Caco-2 (cell line): ENCODE data around the gene OGG1. TPM values are rescaled to one million over a fixed set of nuclear protein-coding genes. Genes with fewer than 3 reads are reported as not detected.

ENCODE experiments used
- Bru-seq: library from RNA; stranded (reverse); fragments of 400-500 nt; gene quantifications from one replicate; lab custom pipeline; 2021; lab: Mats Ljungman, UMichigan
- BruChase-seq, 2 experiments: library from RNA; stranded (reverse); fragments of 400-500 nt; gene quantifications; one replicate each; lab custom pipeline; 2021; lab: Mats Ljungman, UMichigan
- BruUV-seq: library from RNA; stranded (reverse); fragments of 400-500 nt; replicated peaks from 2 replicates; lab custom pipeline; 2021; lab: Mats Ljungman, UMichigan
- CTCF ChIA-PET: fragments of 300-600 bp; sonication (Branson Sonifier 250); formaldehyde crosslinking; loops from one replicate; lab custom pipeline; 2022; ENCODE audit warnings: antibody characterized with exemption; lab: Charles Lee
- POLR2A ChIA-PET: fragments of 300-600 bp; sonication (Branson Sonifier 250); formaldehyde crosslinking; loops from one replicate; lab custom pipeline; 2022; ENCODE audit warnings: antibody characterized with exemption; lab: Charles Lee
- DNase-seq, 2 experiments: peaks; one replicate each; pipeline versions ENCODE4 v3.0.0 to v3.0.0-alpha.2; 2020 to 2022
- H3K27me3 ChIP-seq: replicated peaks from 2 replicates; pipeline ENCODE4 v1.6.0; 2011; ENCODE audit warnings: low read length; ENCODE audit not compliant: control insufficient read depth, insufficient read depth
- H3K36me3 ChIP-seq: 2 replicates; pipeline ENCODE4 v1.5.1; 2011; ENCODE audit warnings: low read length; ENCODE audit not compliant: control insufficient read depth, insufficient read depth
- H3K4me1 ChIP-seq: fragments of 250-450 bp; sonication (Bioruptor Pico); 2 replicates; pipeline ENCODE4 v1.5.1; 2020; ENCODE audit warnings: mild to moderate bottlenecking
- H3K4me3 ChIP-seq: 2 replicates; pipeline ENCODE4 v1.5.1; 2011; ENCODE audit warnings: low read depth, mild to moderate bottlenecking, control low read depth, low read length
- H3K9me3 ChIP-seq: fragments of 250-450 bp; sonication (Bioruptor Pico); 2 replicates; pipeline ENCODE4 v1.5.1; 2020; ENCODE audit warnings: mild to moderate bottlenecking, moderate library complexity
- H3K27ac Mint-ChIP-seq: one replicate; pipeline ENCODE4 v1.8.0; 2022; ENCODE audit warnings: mixed read lengths; ENCODE audit not compliant: unreplicated experiment
- H3K27me3 Mint-ChIP-seq: one replicate; pipeline ENCODE4 v1.8.0; 2022; ENCODE audit warnings: mixed read lengths; ENCODE audit not compliant: insufficient read depth, unreplicated experiment
- H3K36me3 Mint-ChIP-seq: one replicate; pipeline ENCODE4 v1.8.0; 2022; ENCODE audit warnings: mild to moderate bottlenecking, mixed read lengths; ENCODE audit not compliant: insufficient read depth, unreplicated experiment
- H3K4me1 Mint-ChIP-seq: one replicate; pipeline ENCODE4 v1.8.0; 2022; ENCODE audit warnings: low read depth, mixed read lengths; ENCODE audit not compliant: unreplicated experiment
- H3K4me3 Mint-ChIP-seq: one replicate; pipeline ENCODE4 v1.8.0; 2022; ENCODE audit warnings: mild to moderate bottlenecking, moderate library complexity, mixed read lengths; ENCODE audit not compliant: unreplicated experiment
- H3K9me3 Mint-ChIP-seq: one replicate; pipeline ENCODE4 v1.8.0; 2022; ENCODE audit warnings: mixed read lengths; ENCODE audit not compliant: unreplicated experiment
- CTCF ChIP-seq, 2 experiments: fragments of 200-600 bp in 1 of 2; IDR thresholded peaks; 1 replicate in 1 of 2; 2 replicates in 1 of 2; pipeline versions ENCODE4 v1.5.1 to v1.8.0; 2011 to 2022; ENCODE audit warnings: antibody characterized with exemption in 1 of 2, control low read depth in 1 of 2, inconsistent platforms in 1 of 2, low read depth in 1 of 2, low read length in 1 of 2, mild to moderate bottlenecking in 1 of 2, moderate library complexity in 1 of 2; ENCODE audit not compliant: insufficient read depth in 1 of 2, severe bottlenecking in 1 of 2, unreplicated experiment in 1 of 2
- intact Hi-C: fragments of 100-400 bp; cut with micrococcal nuclease; formaldehyde crosslinking; loops from one replicate; pipeline ENCODE4 v1.10.0; 2022; ENCODE audit not compliant: unreplicated experiment
- long read RNA-seq: library from polyadenylated mRNA; stranded (forward); transcript quantifications from one replicate; pipeline ENCODE4 v2.0.0, GENCODE V29; 2022
- total RNA-seq: library from RNA; stranded (reverse); gene quantifications from 2 replicates; pipeline ENCODE4 v1.2.3, GENCODE V29; 2022

Gene OGG1
- total RNA-seq (24.1 and 25.3 TPM in 2 replicates), Bru-seq, nascent RNA (percentile 64 among the genes with signal in this experiment), BruChase-seq, experiment 1, labeled RNA remaining after a 2-hour chase (percentile 64 among the genes with signal in this experiment), BruChase-seq, experiment 2, labeled RNA remaining after a 6-hour chase (percentile 61 among the genes with signal in this experiment)
- long read RNA-seq, full-length matches to known transcripts = 23 of 25 reads
- long read RNA-seq, partial matches to known transcripts = 1 of 25 reads
- long read RNA-seq, other reads (novel, unspliced or antisense) = 1 of 25 reads

- TF ChIP-seq CTCF (IDR thresholded peaks at IDR 0.05; ENCODE audit: insufficient read depth in 1 of 2, low read depth in 1 of 2, low read length in 1 of 2, severe bottlenecking in 1 of 2, unreplicated experiment in 1 of 2) = peak in 1 of 2 experiments; percentile 29
- Histone ChIP-seq H3K36me3 (peaks cover 1% of the 10 kb centered on the region; the same call in 1 of the 2 replicates), H3K27me3 (no peaks in the 10 kb centered on the region), H3K4me3 (peak within 1 kb of the TSS; percentile 94), H3K4me1 (peaks cover 8% of the 10 kb centered on the region; the same call in 1 of the 2 replicates), H3K9me3 (no peaks in the 10 kb centered on the region)
- Mint-ChIP-seq H3K4me3 (peak within 1 kb of the TSS; percentile 88), H3K27ac (peak within 1 kb of the TSS; percentile 89), H3K4me1 (no peaks in the 10 kb centered on the region), H3K9me3 (no peaks in the 10 kb centered on the region), H3K36me3 (peaks cover 24% of the 10 kb centered on the region), H3K27me3 (no peaks in the 10 kb centered on the region)
- intact Hi-C loops = loop anchor here (1.0 to 2.0 kb wide), 3 partner anchors 19 to 42 kb away; partner anchors contain the start of genes BRPF1 and TADA3
- TSS peak; percentile 53 for BruUV-seq
- ChIA-PET CTCF (interaction anchor here (1.0 to 1.4 kb wide), 5 partner anchors 19 to 246 kb away, joined by 3 to 7 read pairs (median 5); partner anchors contain the start of genes ARPC4 and BRPF1), POLR2A (interaction anchor here (0.6 to 1.8 kb wide), 6 partner anchors 17 to 197 kb away, joined by 3 to 14 read pairs (median 4); partner anchors contain the start of genes ARPC4, BRPF1 and TADA3)
- DNase-seq = peak; percentile 97 to 98
Observed at GRCh38 chr3:9749645-9750555, at the start of gene OGG1. Gene OGG1, plus strand, starts transcription at chr3:9749952. Its CDS starts 335 bp downstream, at chr3:9750287.

- Histone ChIP-seq H3K27me3 (no peaks in the 10 kb centered on the region; the same call in 1 of the 2 replicates), H3K4me3 (no peak overlapping the region), H3K4me1 (0 out of 2 replicates have a peak, but pooled peaks cover 5% of the 10 kb centered on the region), H3K36me3 (no peaks in the 10 kb centered on the region), H3K9me3 (no peaks in the 10 kb centered on the region)
- Mint-ChIP-seq H3K9me3 (no peaks in the 10 kb centered on the region), H3K27me3 (no peaks in the 10 kb centered on the region), H3K4me1 (no peaks in the 10 kb centered on the region), H3K27ac (no peak overlapping the region), H3K4me3 (no peak overlapping the region), H3K36me3 (peaks cover 9% of the 10 kb centered on the region)
- ChIA-PET POLR2A (no interaction called here), CTCF (no interaction called here)
- no peak for TF ChIP-seq CTCF (IDR thresholded peaks at IDR 0.05; ENCODE audit: insufficient read depth in 1 of 2, low read depth in 1 of 2, low read length in 1 of 2, severe bottlenecking in 1 of 2, unreplicated experiment in 1 of 2)
- no peak for DNase-seq
- intact Hi-C loops = loop anchor here (10.0 kb wide), 1 partner anchor 196 kb away; no protein-coding TSS in a partner anchor
- no TSS peak for BruUV-seq
Observed at GRCh38 chr3:9700536-9700935, 49.2 kb upstream of the OGG1 start.
